HepG2 (cell line): ENCODE measurements around the gene IRX3. TPM values are rescaled to one million over a fixed set of nuclear protein-coding genes. Genes with fewer than 3 reads are reported as not detected.

Source experiments
- ATAC-seq: fragments of 200-7000 bp; cut with Tn5 transposase; 3 replicates; pipeline ENCODE4 v1.9.1; 2020; ENCODE audit warnings: mild to moderate bottlenecking, moderate library complexity
- BruUV-seq: library from RNA; stranded (reverse); fragments of 400-500 nt; replicated peaks from 2 replicates; lab custom pipeline; 2021; lab: Mats Ljungman, UMichigan
- CTCF ChIA-PET: fragments of 300-600 bp; formaldehyde crosslinking; extraction: SDS; loops from one replicate; lab custom pipeline; 2021; ENCODE audit warnings: low total read pairs, inconsistent platforms, low intra/inter-chr PET ratio; lab: Yijun Ruan, JAX
- POLR2A ChIA-PET: fragments of 350-600 bp; sonication (Branson Sonifier 250); formaldehyde crosslinking; loops from one replicate; lab custom pipeline; 2020; ENCODE audit warnings: antibody characterized with exemption, inconsistent platforms; lab: Yijun Ruan, JAX
- DNase-seq: peaks from one replicate; pipeline ENCODE4 v3.0.0-alpha.2; 2015; ENCODE audit warnings: low spot score
- FAIRE-seq: peaks from 3 replicates; lab custom pipeline; 2011; peaks lifted over from hg19 to GRCh38; lab: Jason Lieb, UNC
- H2AFZ ChIP-seq: one replicate; pipeline ENCODE4 v1.6.1; 2011; ENCODE audit warnings: low read length, inconsistent platforms
- H3K27ac ChIP-seq: fragments of 300-600 bp; 3 replicates; pipeline ENCODE4 v1.8.0; 2011; ENCODE audit warnings: mixed run types, mild to moderate bottlenecking, mixed read lengths, low read length, inconsistent platforms; ENCODE audit not compliant: insufficient read depth; ENCODE audit errors: extremely low read length
- H3K27me3 ChIP-seq, 2 experiments: fragments of 200-600 bp in 1 of 2; 2 replicates in 1 of 2; 3 replicates in 1 of 2; pipeline versions ENCODE4 v1.6.0 to v1.8.0; 2011; ENCODE audit warnings: low read length in 2 of 2, mild to moderate bottlenecking in 2 of 2, moderate library complexity in 2 of 2, inconsistent platforms in 1 of 2; ENCODE audit not compliant: insufficient read depth in 2 of 2, control insufficient read depth in 1 of 2
- H3K36me3 ChIP-seq, 2 experiments: fragments of 200-600 bp in 1 of 2; replicated peaks in 1 of 2; 2 replicates in 1 of 2; 3 replicates in 1 of 2; pipeline versions ENCODE4 v1.5.1 to v1.8.0; 2011; ENCODE audit warnings: low read length in 2 of 2, inconsistent platforms in 1 of 2; ENCODE audit not compliant: insufficient read depth in 2 of 2, control insufficient read depth in 1 of 2
- H3K4me1 ChIP-seq: 2 replicates; pipeline ENCODE4 v1.5.1; 2012; ENCODE audit warnings: low read length, inconsistent platforms; ENCODE audit not compliant: insufficient read depth
- H3K4me2 ChIP-seq: 2 replicates; pipeline ENCODE4 v1.6.0; 2011; ENCODE audit warnings: low read depth, low read length, inconsistent platforms
- H3K4me3 ChIP-seq, 3 experiments: fragments of 200-600 bp in 1 of 3; sonication (generic), shearing (Covaris generic) in 1 of 3; replicated peaks in 1 of 3; 2 replicates each; pipeline ENCODE4 v1.5.1; 2011 to 2016; ENCODE audit warnings: low read length in 3 of 3, inconsistent platforms in 2 of 3, low read depth in 2 of 3, mild to moderate bottlenecking in 2 of 3, control low read depth in 1 of 3, mixed read lengths in 1 of 3; ENCODE audit not compliant: insufficient read depth in 1 of 3
- H3K79me2 ChIP-seq: one replicate; pipeline ENCODE4 v1.6.1; 2011; ENCODE audit warnings: low read length, inconsistent platforms; ENCODE audit not compliant: insufficient read depth
- H3K9ac ChIP-seq: 2 replicates; pipeline ENCODE4 v1.6.0; 2011; ENCODE audit warnings: mild to moderate bottlenecking, low read depth, low read length, inconsistent platforms; ENCODE audit not compliant: insufficient read depth
- H3K9me3 ChIP-seq: 2 replicates; pipeline ENCODE4 v1.5.1; 2012; ENCODE audit warnings: mild to moderate bottlenecking, low read length
- H4K20me1 ChIP-seq: 2 replicates; pipeline ENCODE4 v1.6.0; 2011; ENCODE audit warnings: inconsistent platforms, mild to moderate bottlenecking, low read length, moderate library complexity; ENCODE audit not compliant: insufficient read depth
- BCL3 ChIP-seq: sonication (generic); formaldehyde crosslinking; IDR thresholded peaks from 2 replicates; pipeline ENCODE4 v1.5.1; 2020; ENCODE audit warnings: mild to moderate bottlenecking, missing genetic modification reagents, moderate library complexity
- CEBPB ChIP-seq: IDR thresholded peaks from 2 replicates; pipeline ENCODE4 v1.6.1; 2011; ENCODE audit warnings: low read depth, low read length, improper control_type of control experiment, borderline replicate concordance
- EED ChIP-seq: sonication (generic); formaldehyde crosslinking; IDR thresholded peaks from 2 replicates; pipeline ENCODE4 v1.5.0; 2020; ENCODE audit warnings: mild to moderate bottlenecking, missing genetic modification reagents
- HDAC2 ChIP-seq: sonication (generic); formaldehyde crosslinking; IDR thresholded peaks from 2 replicates; pipeline ENCODE4 v1.4.0; 2020; ENCODE audit warnings: missing genetic modification reagents
- MTF2 ChIP-seq: sonication (generic); formaldehyde crosslinking; IDR thresholded peaks from 2 replicates; pipeline ENCODE4 v1.5.0; 2020; ENCODE audit warnings: missing genetic modification reagents, borderline replicate concordance
- NFIC ChIP-seq: IDR thresholded peaks from 2 replicates; pipeline ENCODE4 v1.6.1; 2012; ENCODE audit warnings: mild to moderate bottlenecking, low read length, inconsistent platforms
- SRSF4 ChIP-seq: fragments of 200-400 bp; formaldehyde crosslinking; IDR thresholded peaks from one replicate; pipeline ENCODE4 v1.6.1; 2018; ENCODE audit warnings: mild to moderate bottlenecking, low read depth, low read length, moderate library complexity; ENCODE audit not compliant: poor library complexity, severe bottlenecking
- ZFP37 ChIP-seq: sonication (generic); formaldehyde crosslinking; IDR thresholded peaks from 2 replicates; pipeline ENCODE4 v1.4.0; 2020; ENCODE audit warnings: missing genetic modification reagents, borderline replicate concordance
- ZMYM3 ChIP-seq: sonication (generic); formaldehyde crosslinking; IDR thresholded peaks from 2 replicates; pipeline ENCODE4 v1.5.1; 2020; ENCODE audit warnings: mild to moderate bottlenecking, missing genetic modification reagents
- ZNF275 ChIP-seq: sonication (generic); formaldehyde crosslinking; IDR thresholded peaks from 2 replicates; pipeline ENCODE4 v1.8.0; 2022; ENCODE audit warnings: missing genetic modification reagents, mild to moderate bottlenecking, inconsistent platforms, borderline replicate concordance
- ZNF407 ChIP-seq: sonication (generic); formaldehyde crosslinking; IDR thresholded peaks from one replicate; pipeline ENCODE4 v1.5.1; 2020; ENCODE audit warnings: mild to moderate bottlenecking, missing genetic modification reagents; ENCODE audit errors: not compliant biosample characterization
- ZNF432 ChIP-seq: sonication (generic); formaldehyde crosslinking; IDR thresholded peaks from 2 replicates; pipeline ENCODE4 v1.5.0; 2020; ENCODE audit warnings: missing genetic modification reagents, mild to moderate bottlenecking, borderline replicate concordance
- ZNF468 ChIP-seq: sonication (generic); formaldehyde crosslinking; IDR thresholded peaks from 2 replicates; pipeline ENCODE4 v1.8.0; 2022; ENCODE audit warnings: mild to moderate bottlenecking, moderate library complexity, missing genetic modification reagents
- WGBS: methylation state at CpG from one replicate; pipeline ENCODE4 v1.1.6; 2017; ENCODE audit warnings: low lambda C conversion rate; 5-methylcytosine and 5-hydroxymethylcytosine counted together
- in situ Hi-C: cut with HindIII; loops from 2 replicates; pipeline ENCODE4 v1.10.0; 2017; ENCODE audit warnings: low pct_unique_long_range_greater_than_20kb; ENCODE audit not compliant: extremely low pct_ligation_motif_present
- intact Hi-C: fragments of 100-400 bp; cut with micrococcal nuclease; formaldehyde crosslinking; loops from one replicate; pipeline ENCODE4 v1.10.0; 2022; ENCODE audit not compliant: unreplicated experiment
- polyA plus RNA-seq, 8 experiments: library from polyadenylated mRNA; depleted of rRNA in 3 of 8; stranded (reverse) in 7 of 8; unstranded in 1 of 8; fragments of >200 nt; fragmentation: Illumina TruSeq in 4 of 8; extraction: Trizol in 4 of 8; gene quantifications; 2 replicates each; pipeline versions ENCODE4 v1.2.1 to v1.2.3, GENCODE V29; 2011 to 2016; ENCODE audit warnings: low read depth in 4 of 8, missing spikeins in 1 of 8, mixed read lengths in 1 of 8; ENCODE audit not compliant: insufficient read depth in 1 of 8
- total RNA-seq, 5 experiments: library from RNA; depleted of rRNA; stranded (reverse); fragments of >200 nt; fragmentation: Illumina TruSeq; extraction: Trizol; gene quantifications; 2 replicates each; pipeline ENCODE4 v1.2.3, GENCODE V29; 2016; ENCODE audit warnings: low read depth in 1 of 5

Gene IRX3
- total and polyA plus RNA-seq, 2 of the 13 experiments (the other 11 are each of a cell fraction or from before 2014, with no cell fraction given) = 9.2 to 16.4 TPM

DNA sequence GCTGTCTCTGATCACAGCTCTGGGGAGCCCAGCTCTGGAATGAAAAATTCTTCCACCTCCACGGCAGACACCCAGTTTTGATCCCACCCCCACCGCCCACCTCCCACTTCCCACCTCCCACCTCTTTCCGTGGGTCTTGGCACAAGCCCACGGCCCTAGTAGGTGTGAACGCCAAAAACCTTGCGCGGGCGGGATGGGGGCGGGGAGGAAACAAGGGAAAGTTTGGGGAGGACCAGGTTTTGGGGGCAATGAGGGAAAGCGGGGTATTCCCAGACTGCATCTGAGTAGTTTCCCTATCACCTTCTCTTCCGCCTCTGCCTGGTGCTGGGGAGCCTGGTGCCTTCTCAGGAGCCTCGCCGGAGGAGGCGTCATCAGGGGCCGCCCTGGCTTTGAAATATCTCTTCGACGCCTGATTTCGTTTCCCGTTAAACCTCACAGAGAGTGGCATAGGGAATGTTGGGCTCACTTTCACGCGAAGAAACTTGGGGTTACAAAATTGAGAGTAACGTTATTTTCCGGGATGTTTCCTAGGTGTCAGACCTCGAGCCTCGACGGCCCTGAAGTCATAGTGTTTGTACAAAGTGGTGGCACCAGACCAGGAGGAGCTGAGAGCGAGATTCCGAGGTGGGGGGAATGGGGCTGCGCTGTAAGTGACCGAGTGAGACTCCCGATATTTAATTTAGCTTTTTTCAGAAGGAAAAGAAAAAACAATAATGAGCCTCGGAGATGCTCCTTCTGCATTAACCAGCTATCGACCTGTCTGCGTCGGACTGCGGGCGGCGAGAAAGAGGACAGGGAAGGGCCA, 1.6 kb upstream of the IRX3 start:
- 93% methylated on average over 38 of the region's 38 CpGs for WGBS
- peaks cover 0 to 1% of the 10 kb centered on the region in 2 experiments; a peak in 2 of 5 replicates for H3K36me3 ChIP-seq
- peaks cover 19% of the 10 kb centered on the region for H3K79me2 ChIP-seq
- ATAC-seq (no peak), FAIRE-seq (no peak), DNase-seq (no peak)
- POLR2A ChIA-PET = no interaction called here
- no peak overlapping the region for H3K27ac ChIP-seq
- CTCF ChIA-PET = no interaction called here
- in situ Hi-C loops = loop anchor here (10.0 kb wide), 1 partner anchor 513 kb away; no protein-coding TSS in a partner anchor
- intact Hi-C loops = loop anchor here (5.0 to 10.0 kb wide), 5 partner anchors 337 to 743 kb away; no protein-coding TSS in a partner anchor
- H3K4me2 ChIP-seq = no peak overlapping the region
- no peaks in the 10 kb centered on the region for H4K20me1 ChIP-seq
- no peak overlapping the region for H3K9ac ChIP-seq
- no peaks in the 10 kb centered on the region for H3K9me3 ChIP-seq
- no peak overlapping the region for H2AFZ ChIP-seq
- no TSS peak for BruUV-seq
- H3K27me3 ChIP-seq = no peaks in the 10 kb centered on the region
- H3K4me3 ChIP-seq = no peak overlapping the region
- H3K4me1 ChIP-seq = peaks cover 15% of the 10 kb centered on the region
- no peak for TF ChIP-seq EED (CRISPR knock-in tag)
- no peak for TF ChIP-seq BCL3 (CRISPR knock-in tag)
- TF ChIP-seq MTF2 (CRISPR knock-in tag) = no peak
- TF ChIP-seq HDAC2 (CRISPR knock-in tag) = no peak
- no peak for TF ChIP-seq ZNF407
- no peak for TF ChIP-seq SRSF4
- no peak for TF ChIP-seq CEBPB
- no peak for TF ChIP-seq ZFP37 (CRISPR knock-in tag)
- no peak for TF ChIP-seq ZNF432
- no peak for TF ChIP-seq ZNF275 (CRISPR knock-in tag)
- TF ChIP-seq ZNF468 (CRISPR knock-in tag) = no peak
- no peak for TF ChIP-seq ZMYM3
- TF ChIP-seq NFIC = no peak
